SH-SY5Y (cell line): ENCODE results near the gene TTBK2.
A peak's percentile ranks its signal among the peaks of the same experiment; 100 is the strongest.

ENCODE experiments used
- GATA2 ChIP-seq: IDR thresholded peaks from 2 replicates; pipeline ENCODE4 v1.6.1; 2011; ENCODE audit warnings: mild to moderate bottlenecking, low read depth, low read length
- GATA3 ChIP-seq: IDR thresholded peaks from 2 replicates; pipeline ENCODE4 v1.6.1; 2011; ENCODE audit warnings: low read depth, mild to moderate bottlenecking, low read length, moderate library complexity

TTBK2 gene

GRCh38 chr15:42772144-42772543 is 148.4 kb downstream of the TTBK2 start:
- no peak for TF ChIP-seq GATA3
- TF ChIP-seq GATA2 = no peak

- TF ChIP-seq GATA2 (no peak), GATA3 (no peak)
These were observed 159.8 kb downstream of the TTBK2 start for GRCh38 chr15:42760759-42761158.

GRCh38 chr15:42759093-42759492 is 161.5 kb downstream of the TTBK2 start:
- TF ChIP-seq GATA2 (no peak), GATA3 (no peak)

GRCh38 chr15:42750306-42750705 is 170.3 kb downstream of the TTBK2 start:
- TF ChIP-seq GATA3 = no peak
- no peak for TF ChIP-seq GATA2

- TF ChIP-seq GATA2 = peak; percentile 67
- TF ChIP-seq GATA3 = no peak
These were observed 171.3 kb downstream of the TTBK2 start for GRCh38 chr15:42749266-42749665.

- no peak for TF ChIP-seq GATA3
- TF ChIP-seq GATA2 = no peak
These were observed 176.4 kb downstream of the TTBK2 start for GRCh38 chr15:42744195-42744594.

- 0 out of 2 replicates have a peak, but pooled peaks have one; percentile 0 for TF ChIP-seq GATA3
- no peak for TF ChIP-seq GATA2
These were observed 178.4 kb downstream of the TTBK2 start for GRCh38 chr15:42742149-42742548.

GRCh38 chr15:42741710-42742109 is 178.9 kb downstream of the TTBK2 start:
- TF ChIP-seq GATA2 = 0 out of 2 replicates have a peak, but pooled peaks have one; percentile 5
- 0 out of 2 replicates have a peak, but pooled peaks have one; percentile 26 for TF ChIP-seq GATA3

GRCh38 chr15:42737529-42738328 is 182.8 kb downstream of the TTBK2 start:
- TF ChIP-seq GATA2 (no peak), GATA3 (no peak)

- TF ChIP-seq GATA3 (no peak), GATA2 (no peak)
These were observed 183.6 kb downstream of the TTBK2 start, which contains the start of gene CDAN1 for GRCh38 chr15:42736793-42737528. Gene CDAN1, minus strand, starts transcription at chr15:42737128. Its CDS starts 26 bp downstream, at chr15:42737102.

- TF ChIP-seq GATA2 (no peak), GATA3 (no peak)
These were observed 184.3 kb downstream of the TTBK2 start for GRCh38 chr15:42736178-42736792.

GRCh38 chr15:42735382-42736165 is 185.0 kb downstream of the TTBK2 start:
- no peak for TF ChIP-seq GATA2
- no peak for TF ChIP-seq GATA3

- TF ChIP-seq GATA2 (no peak), GATA3 (no peak)
These were observed 186.4 kb downstream of the TTBK2 start for GRCh38 chr15:42734076-42734672.
